OCI-LY3 (cell line): ENCODE data around the gene PLAC9.
A peak's percentile ranks its signal among the peaks of the same experiment; 100 is the strongest.

Experiments used
- H2AFZ ChIP-seq: fragments of 200-600, 300-600 bp; shearing (Covaris generic); 2 replicates; pipeline ENCODE4 v1.6.0; 2014; ENCODE audit warnings: antibody characterized with exemption, low read depth, low read length
- H3K27ac ChIP-seq: fragments of 200-600, 300-600 bp; sonication (generic); 2 replicates; pipeline ENCODE4 v1.5.1; 2014; ENCODE audit warnings: mild to moderate bottlenecking, low read length, moderate library complexity, mixed read lengths
- H3K27me3 ChIP-seq: fragments of 200-600, 300-600 bp; sonication (generic); 2 replicates; pipeline ENCODE4 v1.6.1; 2014; ENCODE audit warnings: low read depth, low read length, mixed read lengths
- H3K36me3 ChIP-seq: fragments of 200-600, 300-600 bp; sonication (generic); replicated peaks from 2 replicates; pipeline ENCODE3; 2014; ENCODE audit warnings: low read depth, low read length, mixed read lengths
- H3K4me1 ChIP-seq: fragments of 300-600, 200-600 bp; sonication (generic); 2 replicates; pipeline ENCODE4 v1.6.1; 2014; ENCODE audit warnings: low read length, mixed read lengths
- H3K4me2 ChIP-seq: fragments of 200-600, 300-600 bp; sonication (generic); 2 replicates; pipeline ENCODE4 v1.6.1; 2014; ENCODE audit warnings: low read length, mixed read lengths
- H3K4me3 ChIP-seq: fragments of 300-600, 200-600 bp; sonication (generic); 2 replicates; pipeline ENCODE4 v1.5.1; 2014; ENCODE audit warnings: antibody characterized with exemption, mild to moderate bottlenecking, low read length, moderate library complexity
- H3K79me2 ChIP-seq: fragments of 300-600, 200-600 bp; shearing (Covaris generic); 2 replicates; pipeline ENCODE4 v1.6.1; 2014; ENCODE audit warnings: mild to moderate bottlenecking, low read length, mixed read lengths
- H3K9ac ChIP-seq: fragments of 300-600, 200-600 bp; shearing (Covaris generic); 2 replicates; pipeline ENCODE4 v1.6.0; 2014; ENCODE audit warnings: mild to moderate bottlenecking, low read length, moderate library complexity
- H3K9me3 ChIP-seq: fragments of 200-600, 300-600 bp; shearing (Covaris generic); 2 replicates; pipeline ENCODE4 v1.6.1; 2014; ENCODE audit warnings: low read length, mixed read lengths; ENCODE audit not compliant: insufficient read depth
- H4K20me1 ChIP-seq: fragments of 200-600, 300-600 bp; sonication (generic); 2 replicates; pipeline ENCODE4 v1.6.1; 2016; ENCODE audit warnings: low read length, mixed read lengths; ENCODE audit not compliant: insufficient read depth
- CTCF ChIP-seq: fragments of 200-600, 300-600 bp; sonication (generic); IDR thresholded peaks from 2 replicates; pipeline ENCODE4 v1.5.1; 2014; ENCODE audit warnings: antibody characterized with exemption, low read length, low read depth
- EZH2phosphoT487 ChIP-seq: fragments of 200-600 bp; shearing (Covaris generic); IDR thresholded peaks from 2 replicates; pipeline ENCODE4 v1.6.1; 2018; ENCODE audit warnings: antibody characterized with exemption, mixed run types, low read depth

Gene PLAC9

GRCh38 chr10:80187060-80187459 lies 54.5 kb downstream of the PLAC9 start:
- Histone ChIP-seq H3K9ac (peak overlapping the region; percentile 58), H3K9me3 (no peaks in the 10 kb centered on the region), H2AFZ (no peak overlapping the region), H3K36me3 (peaks cover 7% of the 10 kb centered on the region), H3K4me3 (peak overlapping the region; percentile 70), H3K4me1 (peaks cover 43% of the 10 kb centered on the region), H3K4me2 (peak overlapping the region; percentile 97), H3K79me2 (peaks cover 96% of the 10 kb centered on the region), H4K20me1 (peaks cover 63% of the 10 kb centered on the region), H3K27ac (peak overlapping the region; percentile 84), H3K27me3 (no peaks in the 10 kb centered on the region)
- no peak for TF ChIP-seq EZH2phosphoT487
- TF ChIP-seq CTCF: no peak

GRCh38 chr10:80187465-80188409 lies 55.2 kb downstream of the PLAC9 start:
- Histone ChIP-seq H3K9ac (peak overlapping the region; percentile 58), H3K36me3 (peaks cover 12% of the 10 kb centered on the region), H3K9me3 (no peaks in the 10 kb centered on the region), H3K27me3 (no peaks in the 10 kb centered on the region), H3K79me2 (peaks cover 98% of the 10 kb centered on the region), H3K4me1 (peaks cover 43% of the 10 kb centered on the region), H3K4me2 (peak overlapping the region; percentile 97), H4K20me1 (peaks cover 59% of the 10 kb centered on the region), H2AFZ (no peak overlapping the region), H3K4me3 (peak overlapping the region; percentile 70), H3K27ac (peak overlapping the region; percentile 84)
- TF ChIP-seq CTCF: no peak
- no peak for TF ChIP-seq EZH2phosphoT487

GRCh38 chr10:80188713-80189112 lies 56.2 kb downstream of the PLAC9 start:
- H3K27me3 ChIP-seq: no peaks in the 10 kb centered on the region
- peaks cover 43% of the 10 kb centered on the region for H3K4me1 ChIP-seq
- H4K20me1 ChIP-seq: peaks cover 50% of the 10 kb centered on the region
- no peak overlapping the region for H2AFZ ChIP-seq
- H3K9ac ChIP-seq: no peak overlapping the region
- TF ChIP-seq EZH2phosphoT487 (no peak), CTCF (no peak)
- peak overlapping the region; percentile 84 for H3K27ac ChIP-seq
- peaks cover 98% of the 10 kb centered on the region for H3K79me2 ChIP-seq
- no peaks in the 10 kb centered on the region for H3K9me3 ChIP-seq
- H3K36me3 ChIP-seq: peaks cover 16% of the 10 kb centered on the region
- peak overlapping the region; percentile 97 for H3K4me2 ChIP-seq
- peak overlapping the region; percentile 70; the same call in 1 of the 2 replicates for H3K4me3 ChIP-seq

GRCh38 chr10:80191589-80192270 lies 59.2 kb downstream of the PLAC9 start:
- no peak overlapping the region for H3K4me3 ChIP-seq
- H3K79me2 ChIP-seq: peaks cover 96% of the 10 kb centered on the region
- H2AFZ ChIP-seq: no peak overlapping the region
- no peak overlapping the region for H3K9ac ChIP-seq
- H3K4me1 ChIP-seq: peaks cover 59% of the 10 kb centered on the region
- TF ChIP-seq EZH2phosphoT487: no peak
- no peak for TF ChIP-seq CTCF
- H4K20me1 ChIP-seq: peaks cover 28% of the 10 kb centered on the region
- no peak overlapping the region for H3K27ac ChIP-seq
- peaks cover 28% of the 10 kb centered on the region for H3K36me3 ChIP-seq
- no peak overlapping the region for H3K4me2 ChIP-seq
- H3K27me3 ChIP-seq: no peaks in the 10 kb centered on the region
- H3K9me3 ChIP-seq: no peaks in the 10 kb centered on the region
